GM19328 (cell line): ENCODE measurements around the gene BTBD7.
A peak's percentile ranks its signal among the peaks of the same experiment; 100 is the strongest.
"Not testable (repeated sequence)": the region's sequence is repeated elsewhere in the genome, so short reads cannot be mapped to it uniquely, and the experiment has no call there.

ENCODE experiments used
- ATAC-seq: cut with Tn5 transposase; IDR thresholded peaks from one replicate; pipeline ENCODE4 v1.9.1; 2021; ENCODE audit warnings: mild to moderate bottlenecking, moderate library complexity; ENCODE audit not compliant: unreplicated experiment

Gene BTBD7, protein sequence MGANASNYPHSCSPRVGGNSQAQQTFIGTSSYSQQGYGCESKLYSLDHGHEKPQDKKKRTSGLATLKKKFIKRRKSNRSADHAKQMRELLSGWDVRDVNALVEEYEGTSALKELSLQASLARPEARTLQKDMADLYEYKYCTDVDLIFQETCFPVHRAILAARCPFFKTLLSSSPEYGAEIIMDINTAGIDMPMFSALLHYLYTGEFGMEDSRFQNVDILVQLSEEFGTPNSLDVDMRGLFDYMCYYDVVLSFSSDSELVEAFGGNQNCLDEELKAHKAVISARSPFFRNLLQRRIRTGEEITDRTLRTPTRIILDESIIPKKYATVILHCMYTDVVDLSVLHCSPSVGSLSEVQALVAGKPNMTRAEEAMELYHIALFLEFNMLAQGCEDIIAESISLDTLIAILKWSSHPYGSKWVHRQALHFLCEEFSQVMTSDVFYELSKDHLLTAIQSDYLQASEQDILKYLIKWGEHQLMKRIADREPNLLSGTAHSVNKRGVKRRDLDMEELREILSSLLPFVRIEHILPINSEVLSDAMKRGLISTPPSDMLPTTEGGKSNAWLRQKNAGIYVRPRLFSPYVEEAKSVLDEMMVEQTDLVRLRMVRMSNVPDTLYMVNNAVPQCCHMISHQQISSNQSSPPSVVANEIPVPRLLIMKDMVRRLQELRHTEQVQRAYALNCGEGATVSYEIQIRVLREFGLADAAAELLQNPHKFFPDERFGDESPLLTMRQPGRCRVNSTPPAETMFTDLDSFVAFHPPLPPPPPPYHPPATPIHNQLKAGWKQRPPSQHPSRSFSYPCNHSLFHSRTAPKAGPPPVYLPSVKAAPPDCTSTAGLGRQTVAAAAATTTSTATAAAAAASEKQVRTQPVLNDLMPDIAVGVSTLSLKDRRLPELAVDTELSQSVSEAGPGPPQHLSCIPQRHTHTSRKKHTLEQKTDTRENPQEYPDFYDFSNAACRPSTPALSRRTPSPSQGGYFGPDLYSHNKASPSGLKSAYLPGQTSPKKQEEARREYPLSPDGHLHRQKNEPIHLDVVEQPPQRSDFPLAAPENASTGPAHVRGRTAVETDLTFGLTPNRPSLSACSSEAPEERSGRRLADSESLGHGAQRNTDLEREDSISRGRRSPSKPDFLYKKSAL

DNA sequence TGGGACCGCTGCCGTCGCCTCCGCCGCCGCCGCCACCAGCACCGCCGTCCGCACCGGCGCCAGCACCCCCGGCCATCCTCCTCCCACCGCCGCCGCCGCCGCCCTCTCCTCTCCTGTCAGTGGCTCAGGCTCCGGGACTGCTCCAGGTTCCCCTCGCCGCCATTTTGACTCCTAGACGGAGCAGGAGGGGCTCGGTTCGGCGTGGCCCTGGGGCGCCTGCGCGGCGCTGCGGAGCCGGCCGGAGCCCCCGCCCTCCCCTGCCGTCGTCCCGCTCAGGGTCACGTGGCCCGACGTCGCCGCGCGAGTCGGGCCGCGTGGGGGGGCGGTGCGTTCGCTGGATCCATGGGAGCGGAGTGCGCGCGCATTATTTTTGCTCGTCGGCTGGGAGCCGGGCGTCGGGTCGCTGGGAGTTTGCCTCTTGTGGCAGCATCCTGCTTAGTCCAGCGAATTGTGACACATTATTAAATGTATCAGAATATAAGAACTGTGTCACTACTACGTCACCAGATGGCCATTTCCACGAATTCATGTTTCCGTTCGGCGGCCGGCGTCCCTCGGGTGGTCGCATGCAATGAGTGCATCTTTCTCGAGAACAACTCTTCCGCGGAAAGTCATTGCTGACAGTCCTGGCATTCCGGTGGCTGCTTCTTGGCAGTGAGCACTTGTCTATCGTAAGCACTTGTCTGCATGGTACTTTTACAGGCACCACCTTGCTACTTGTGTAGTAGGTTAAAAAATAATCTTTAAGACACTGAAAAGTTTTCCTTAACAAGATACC, at the start of gene BTBD7:
Gene BTBD7 (minus strand): TSS at position 184 of the 778 bp plus-strand sequence. CDS start 36,985 bp downstream, outside the sequence.
- ATAC-seq: peak; percentile 82

DNA sequence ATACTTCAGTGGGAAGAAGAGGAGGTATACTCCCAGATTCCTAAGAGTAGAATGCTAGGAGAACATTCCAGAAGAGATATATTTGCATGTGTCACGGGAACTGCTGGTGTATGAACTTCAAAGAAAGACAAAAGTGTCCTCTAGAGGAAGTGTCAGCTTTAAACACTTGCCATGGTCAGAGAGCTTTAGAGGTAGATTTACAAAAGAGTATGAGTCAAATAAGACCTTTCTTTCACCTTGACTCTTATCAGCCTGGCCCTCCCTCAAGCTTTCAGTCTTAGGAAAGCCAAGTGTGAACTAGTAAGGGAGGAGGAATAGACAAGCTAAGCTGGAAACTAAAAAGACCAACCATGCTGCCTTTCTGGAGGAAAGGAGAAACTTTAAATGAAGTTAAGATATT, 48.8 kb upstream of the BTBD7 start:
- ATAC-seq: no peak

DNA sequence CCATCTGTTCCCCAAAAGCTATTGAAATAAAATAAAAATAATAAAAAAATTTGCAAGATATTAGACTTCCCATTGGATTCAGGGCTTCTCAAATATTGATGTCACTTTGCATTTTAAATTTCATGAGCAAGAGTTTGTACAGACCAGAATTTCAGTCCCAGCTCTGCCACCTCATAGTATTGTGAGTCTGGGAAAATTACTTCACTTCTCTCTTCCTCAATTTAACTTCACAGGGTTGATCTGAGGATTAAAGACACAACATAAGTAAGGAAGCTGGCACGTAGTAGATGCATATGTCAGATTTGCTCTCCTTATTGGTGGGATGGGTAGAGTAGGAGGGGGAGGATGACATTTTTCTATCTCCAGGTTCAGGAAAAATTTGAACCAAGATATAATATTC, 47.0 kb upstream of the BTBD7 start:
- no peak for ATAC-seq

DNA sequence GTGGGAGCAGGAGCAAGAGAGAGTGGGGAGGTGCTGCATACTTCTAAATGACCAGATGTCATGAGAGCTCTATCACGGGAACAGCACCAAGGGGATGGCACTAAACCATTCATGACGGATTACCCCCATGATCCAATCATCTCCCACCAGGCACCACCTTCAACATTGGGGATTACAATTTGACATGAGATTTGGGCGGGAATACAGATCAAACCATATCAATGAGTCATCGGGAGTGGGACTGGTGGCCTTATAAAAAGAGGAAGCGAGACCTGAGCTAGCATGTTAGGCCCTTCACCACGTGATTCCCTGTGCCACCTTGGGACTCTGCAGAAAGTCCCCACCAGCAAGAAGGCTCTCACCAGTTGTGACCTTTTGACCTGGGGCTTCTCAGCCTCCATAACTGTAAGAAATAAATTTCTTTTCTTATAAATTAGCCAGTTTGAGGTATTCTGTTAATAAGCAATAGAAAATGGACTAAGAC, 42.9 kb upstream of the BTBD7 start:
- peak; percentile 90 for ATAC-seq

DNA sequence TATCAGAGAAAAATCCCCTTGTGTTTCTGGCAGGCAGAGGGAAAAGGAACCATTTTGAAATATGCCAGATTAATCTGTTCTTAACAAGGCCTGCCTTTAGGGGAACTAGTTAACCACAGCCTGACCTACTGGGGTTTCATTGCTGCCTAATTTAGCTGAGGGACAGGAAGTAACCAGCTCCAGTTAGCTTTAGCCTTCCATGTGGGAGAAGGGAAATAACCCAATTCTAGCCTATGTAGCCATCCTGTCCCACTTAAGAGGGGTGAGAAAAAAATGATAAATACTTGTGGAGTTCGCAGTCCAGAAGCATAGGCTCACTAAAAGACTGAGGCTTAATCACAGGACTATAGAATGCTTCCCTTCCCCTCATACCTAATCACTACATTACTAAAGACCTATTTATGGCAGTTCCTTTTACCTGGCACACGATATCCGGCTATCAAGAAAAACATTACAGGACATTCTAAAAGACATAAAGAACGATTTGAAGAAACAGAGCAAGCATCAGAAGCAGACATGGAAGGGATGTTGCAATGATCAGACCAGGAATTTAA, 37.0 kb upstream of the BTBD7 start:
- peak; percentile 90 for ATAC-seq

DNA sequence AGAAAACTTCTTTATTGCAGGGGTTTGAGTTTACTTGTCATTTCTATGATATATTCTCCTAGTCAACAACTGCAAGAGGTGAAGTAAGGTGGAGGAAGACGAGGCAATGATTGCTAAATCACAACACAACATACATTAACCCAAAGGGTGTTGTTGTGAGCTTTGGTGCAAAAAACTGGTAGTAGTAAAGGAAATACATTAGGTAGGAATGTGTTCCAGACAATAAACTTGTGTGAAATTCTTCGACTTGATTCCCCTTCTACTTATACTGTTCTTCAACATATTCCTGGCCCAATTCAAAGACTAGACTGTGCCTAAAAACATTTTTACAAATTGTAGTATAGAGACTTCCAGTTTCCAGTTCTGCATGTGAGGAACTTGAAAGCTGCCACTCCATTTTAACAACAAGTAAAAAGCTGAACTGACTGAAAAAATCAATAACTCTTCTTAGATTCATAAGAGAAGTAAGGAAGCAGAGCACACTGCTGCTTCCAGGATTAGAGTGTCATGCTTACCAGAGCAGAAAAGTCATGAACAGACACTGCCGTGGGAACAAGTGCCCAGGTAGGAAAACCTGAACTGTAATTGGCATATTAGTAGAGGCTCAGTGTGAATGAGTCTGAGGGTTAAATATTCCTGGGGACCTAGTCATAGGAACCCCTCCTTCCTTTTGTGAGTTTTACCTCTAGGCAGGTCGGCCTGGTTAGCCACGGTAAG, 36.3 kb upstream of the BTBD7 start:
- ATAC-seq: no peak

DNA sequence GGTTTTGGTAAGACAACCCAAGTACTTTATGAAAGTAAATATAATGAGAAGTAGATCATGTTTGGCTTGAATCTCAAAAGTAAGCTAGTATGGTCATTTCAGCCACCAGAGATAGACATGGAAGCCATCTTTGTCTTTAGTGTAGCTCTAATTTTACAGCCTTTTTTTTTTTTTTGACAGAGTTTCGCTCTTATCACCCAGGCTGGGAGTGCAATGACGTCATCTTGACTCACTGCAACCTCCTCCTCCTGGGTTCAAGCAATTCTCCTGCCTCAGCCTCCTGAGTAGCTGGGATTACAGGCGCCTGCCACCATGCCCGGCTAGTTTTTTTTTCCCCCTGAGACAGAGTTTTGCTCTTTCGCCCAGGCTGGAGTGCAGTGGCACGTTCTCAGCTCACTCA, 22.0 kb upstream of the BTBD7 start:
- not testable (repeated sequence) for ATAC-seq

DNA sequence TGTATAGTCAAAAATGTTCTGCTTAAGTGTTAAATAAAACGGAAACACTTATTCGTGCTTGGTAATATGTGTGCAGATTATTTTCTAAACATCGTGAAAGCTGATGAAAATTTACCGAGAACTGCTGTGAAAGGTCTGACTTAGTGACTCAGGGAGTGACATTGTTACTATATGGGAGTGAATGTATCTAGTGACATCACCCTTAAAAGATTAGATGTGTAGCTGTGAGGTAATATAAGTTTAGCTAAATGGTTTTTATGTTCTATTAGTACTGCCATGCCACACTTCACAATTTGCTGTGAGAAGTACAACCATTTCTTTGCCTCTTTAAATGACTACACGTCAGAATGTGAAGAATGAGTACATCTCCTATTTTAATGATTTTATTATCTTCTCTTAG, 15.5 kb upstream of the BTBD7 start:
- ATAC-seq: no peak

DNA sequence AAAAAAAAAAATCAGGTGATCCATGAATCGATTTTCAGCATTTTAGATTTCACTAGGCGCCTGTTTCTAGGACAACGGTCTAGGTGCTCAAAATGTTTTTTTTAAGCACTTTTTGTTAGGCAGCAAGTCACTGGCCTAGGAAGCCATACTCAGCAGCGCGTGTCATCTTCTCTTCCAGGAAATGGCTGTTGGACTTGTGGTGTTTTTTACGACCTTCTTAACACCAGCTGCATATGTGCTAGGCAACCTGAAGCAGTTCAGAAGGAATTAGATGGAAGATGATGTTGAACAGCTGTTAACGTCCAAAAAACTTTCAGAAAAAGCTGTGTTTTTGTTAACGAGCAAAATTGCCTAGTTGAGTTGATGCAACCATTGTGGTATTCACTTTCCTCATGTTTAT, 15.0 kb upstream of the BTBD7 start:
- ATAC-seq: no peak

DNA sequence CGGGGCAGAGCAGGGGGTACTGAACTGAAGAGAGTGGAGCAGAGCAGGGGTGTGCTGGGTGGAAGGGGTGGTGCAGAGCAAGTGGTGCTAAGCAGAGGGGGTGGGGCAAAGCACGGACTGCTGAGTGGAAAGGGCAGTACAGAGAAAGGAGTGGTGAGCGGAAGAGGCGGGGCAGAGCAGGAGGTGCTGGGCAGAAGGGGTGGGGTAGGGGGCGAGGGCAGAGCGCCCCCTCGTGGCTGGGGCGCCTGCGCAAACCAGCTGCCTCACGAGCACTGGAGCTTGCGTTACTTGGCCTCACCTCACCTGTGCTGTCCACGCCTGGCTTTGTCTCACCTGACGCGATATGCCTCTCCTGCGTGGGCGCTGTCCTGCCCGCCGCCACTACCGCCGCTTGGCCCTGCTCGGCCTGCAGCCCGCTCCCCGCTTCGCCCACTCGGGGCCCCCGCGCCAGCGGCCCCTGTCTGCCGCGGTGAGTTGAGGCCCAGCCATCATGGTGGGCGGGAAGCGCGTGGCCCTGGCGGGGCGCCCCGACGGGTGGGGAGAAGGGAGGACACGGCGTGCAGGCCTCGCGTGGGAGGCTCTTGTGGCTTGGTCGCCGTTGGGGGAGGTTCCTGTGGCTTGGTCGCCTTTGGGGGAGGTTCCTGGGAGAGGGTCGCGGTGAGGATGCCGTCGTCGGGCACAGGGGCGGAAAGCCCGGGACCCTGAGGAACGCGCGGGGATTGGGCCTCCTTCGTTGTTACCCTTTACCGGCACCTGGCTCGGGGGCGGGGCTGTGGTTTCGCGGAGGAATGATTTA, 14.3 kb upstream of the BTBD7 start, which contains the start of gene COX8C:
Gene COX8C (plus strand): TSS at position 257 of the 796 bp plus-strand sequence. CDS start 87 bp downstream, at position 344.
- no peak for ATAC-seq

DNA sequence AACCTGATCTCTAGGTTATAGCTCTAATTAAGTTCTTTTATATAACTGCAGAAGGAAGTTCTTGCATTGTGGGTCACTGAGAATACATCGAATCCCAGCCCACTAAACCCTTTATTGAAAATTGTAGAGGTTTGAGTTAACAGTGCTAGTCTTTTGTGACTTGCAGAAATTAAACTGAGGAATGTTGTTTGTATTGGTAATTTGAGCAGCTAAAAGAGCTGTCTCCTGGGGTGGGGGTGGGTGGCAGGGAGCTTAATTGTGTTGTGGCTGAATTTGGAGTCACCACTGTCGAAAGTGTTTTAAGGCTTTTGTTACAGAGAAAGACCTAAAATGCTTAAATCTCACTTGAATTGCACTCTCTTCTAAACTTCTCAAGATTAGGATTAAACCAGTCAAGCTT, 11.0 kb upstream of the BTBD7 start:
- no peak for ATAC-seq

DNA sequence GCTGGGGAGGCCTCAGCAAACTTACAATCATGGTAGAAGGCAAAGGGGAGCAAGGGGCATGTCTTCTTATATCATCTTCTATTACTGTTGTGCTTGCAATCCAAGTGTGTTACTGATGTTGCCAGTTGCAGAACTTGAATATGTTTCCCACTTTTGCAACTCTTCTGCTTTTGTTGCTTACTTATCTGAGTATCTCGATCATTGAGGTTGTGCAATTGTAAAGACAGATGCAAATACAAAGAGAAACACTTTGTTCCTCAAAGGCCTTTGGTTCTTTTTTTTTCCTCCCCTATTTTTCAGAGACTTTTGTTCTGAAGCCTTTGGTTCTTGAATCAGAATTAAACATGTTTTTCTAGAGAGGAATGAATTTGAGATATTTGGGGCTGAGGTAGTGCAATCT, 10.4 kb upstream of the BTBD7 start:
- ATAC-seq: no peak

DNA sequence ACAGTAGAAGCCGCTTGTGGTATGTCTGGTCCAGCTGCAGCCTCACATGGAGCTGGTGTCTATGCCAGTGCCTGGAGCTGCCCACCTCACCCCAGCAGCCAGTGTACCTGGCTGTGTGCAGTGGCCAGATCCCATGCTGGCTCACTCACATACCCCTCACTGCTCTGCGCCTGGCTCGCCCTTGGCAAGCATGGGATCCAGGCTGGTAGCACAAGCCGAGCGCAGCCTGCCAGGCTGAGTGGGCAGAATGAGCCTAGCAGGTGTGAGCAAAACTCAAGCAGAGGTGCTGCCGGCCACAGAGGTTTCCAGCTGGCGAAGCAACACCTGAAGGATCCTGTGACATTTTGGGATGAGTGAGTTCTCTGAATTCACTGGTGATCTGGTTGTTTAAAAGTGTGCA, 5.0 kb upstream of the BTBD7 start:
- ATAC-seq: no peak

DNA sequence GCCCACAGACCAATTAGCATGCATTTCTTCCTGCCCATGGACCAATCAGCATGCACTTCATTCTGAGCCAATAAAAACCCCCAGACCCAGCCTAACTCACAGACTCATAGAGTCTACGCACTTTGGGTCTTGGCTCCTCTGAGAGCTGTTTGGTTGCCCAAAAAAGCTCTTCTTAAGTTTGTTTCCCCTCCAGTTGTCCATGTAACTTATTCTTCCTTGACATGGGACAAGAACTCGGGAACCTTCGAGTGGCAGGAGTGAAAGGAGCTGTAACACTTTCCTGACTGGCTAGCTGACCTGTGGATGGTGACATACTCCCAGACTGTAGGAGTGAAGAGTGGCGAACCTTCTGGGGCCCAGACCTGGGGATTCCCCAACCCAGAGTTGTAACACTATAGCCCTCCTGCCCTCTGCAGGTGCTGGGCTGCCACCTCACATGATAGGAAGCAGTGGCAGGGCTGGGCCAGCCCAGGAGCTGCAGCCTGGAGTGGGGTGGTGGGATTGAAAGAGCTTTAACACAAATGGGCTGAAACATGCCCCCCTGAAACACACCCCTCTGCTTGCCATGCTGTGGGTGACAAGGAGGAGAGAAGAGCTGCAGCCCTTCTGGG, 4.4 kb upstream of the BTBD7 start:
- ATAC-seq: no peak

DNA sequence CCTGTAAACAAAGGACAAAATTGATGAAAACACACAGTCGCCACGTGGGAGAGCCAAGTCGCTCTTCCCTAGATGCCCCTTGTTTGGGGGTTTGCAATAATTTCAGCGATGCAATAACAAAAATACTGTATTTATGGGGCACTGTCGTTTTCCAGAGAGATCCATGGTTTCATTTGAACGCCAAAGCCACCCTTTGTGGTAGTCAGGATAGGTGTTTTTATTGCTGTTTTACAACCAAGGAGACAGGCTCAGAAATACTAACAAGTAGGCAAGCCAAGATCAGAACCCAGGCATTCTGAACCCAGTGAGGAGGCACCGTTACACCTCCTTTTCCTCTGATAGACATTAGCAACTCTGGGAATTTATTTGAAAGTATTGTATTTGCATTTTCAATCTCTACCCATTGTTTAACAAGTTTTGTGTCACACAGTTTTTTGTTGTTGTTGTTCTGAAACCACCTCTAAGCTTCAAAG, 831 bp upstream of the BTBD7 start:
- ATAC-seq: no peak

DNA sequence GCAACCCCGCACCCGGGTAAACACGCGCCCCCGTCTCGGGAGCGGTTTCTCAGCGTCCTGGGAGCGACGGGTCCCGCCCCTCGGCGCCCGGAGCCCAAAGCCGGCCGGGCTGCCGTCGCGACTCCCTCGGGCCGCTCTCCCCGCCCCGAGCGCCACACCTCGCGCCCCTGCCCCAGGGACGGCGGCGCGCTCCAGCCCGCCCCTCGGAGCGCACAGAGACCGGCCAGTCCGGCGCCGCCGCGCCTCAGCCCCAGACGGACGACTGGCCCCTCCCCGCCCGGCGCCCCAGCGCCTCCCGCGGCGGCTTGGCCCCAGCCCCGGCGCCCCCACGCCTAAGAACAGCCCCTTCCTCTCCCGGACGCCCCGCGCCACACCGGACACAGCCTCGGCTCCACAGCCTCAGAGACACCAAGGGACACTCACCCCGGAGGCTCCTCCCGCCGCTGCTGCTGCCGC, 411 bp downstream of the BTBD7 start:
- ATAC-seq: peak; percentile 56

DNA sequence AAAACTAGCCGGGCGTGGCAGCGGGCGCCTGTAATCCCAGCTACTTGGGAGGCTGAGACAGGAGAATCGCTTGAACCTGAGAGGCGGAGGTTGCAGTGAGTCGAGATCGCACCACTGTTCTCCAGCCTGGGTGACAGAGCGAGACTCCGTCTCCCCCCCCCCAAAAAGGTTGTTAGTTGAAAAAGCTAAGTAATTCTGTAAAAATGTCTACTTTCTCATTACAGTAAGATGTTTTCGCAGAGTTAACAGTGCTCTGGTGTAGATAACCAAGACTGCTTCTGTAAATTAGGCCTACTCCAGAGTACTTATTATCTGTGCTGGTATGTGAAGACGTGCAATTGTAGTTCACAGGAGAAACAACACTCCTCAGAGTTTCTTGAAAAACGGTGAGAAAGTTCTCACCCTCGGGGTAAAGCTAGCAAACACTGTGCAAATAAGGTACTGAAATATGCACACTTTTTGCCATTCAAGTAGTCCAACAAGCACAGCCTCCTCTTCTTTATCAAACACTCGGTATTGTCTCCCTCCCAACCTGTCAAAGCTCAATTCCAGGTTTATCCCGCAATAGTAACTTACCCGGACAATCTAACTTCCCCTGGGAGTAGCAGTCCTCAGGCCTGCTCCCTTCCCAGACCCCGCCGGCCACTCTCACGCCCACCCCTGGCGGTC, 974 bp downstream of the BTBD7 start:
- ATAC-seq: peak; percentile 8
